Activated CD8-positive, alpha-beta T cell treated with anti-CD3 and anti-CD28 coated beads, Interleukin-2, amount 10 ng/mL, durations not matched to agents 7 days and 5 days (primary cell): ENCODE results near the gene SEMA6A. TPM values are rescaled to one million over a fixed set of nuclear protein-coding genes. Genes with fewer than 3 reads are reported as not detected.
A peak's percentile ranks its signal among the peaks of the same experiment; 100 is the strongest.

Experiments
- ATAC-seq: fragments of 150-1000 bp; cut with Tn5 transposase; one replicate; pipeline ENCODE4 v1.10.0; 2021; ENCODE audit warnings: moderate library complexity
- CTCF ChIA-PET: fragments of 350-600 bp; sonication (Branson Sonifier 250); formaldehyde crosslinking; loops from one replicate; lab custom pipeline; 2021; ENCODE audit warnings: antibody characterized with exemption; lab: Charles Lee
- POLR2A ChIA-PET: fragments of 350-600 bp; sonication (Branson Sonifier 250); formaldehyde crosslinking; loops from one replicate; lab custom pipeline; 2021; ENCODE audit warnings: antibody characterized with exemption; lab: Charles Lee
- DNase-seq: peaks from one replicate; pipeline ENCODE4 v3.0.0-alpha.2; 2020
- H3K27ac Mint-ChIP-seq: one replicate; pipeline ENCODE4 v1.8.0; 2021; ENCODE audit warnings: mild to moderate bottlenecking, mixed read lengths
- H3K27me3 Mint-ChIP-seq: one replicate; pipeline ENCODE4 v1.8.0; 2021; ENCODE audit warnings: low read depth, mixed read lengths
- H3K36me3 Mint-ChIP-seq: one replicate; pipeline ENCODE4 v1.8.0; 2021; ENCODE audit warnings: low read depth, mixed read lengths
- H3K4me1 Mint-ChIP-seq: one replicate; pipeline ENCODE4 v1.8.0; 2021; ENCODE audit warnings: low read depth, mixed read lengths
- H3K4me3 Mint-ChIP-seq: one replicate; pipeline ENCODE4 v1.8.0; 2021; ENCODE audit warnings: mild to moderate bottlenecking, mixed read lengths
- H3K9me3 Mint-ChIP-seq: one replicate; pipeline ENCODE4 v1.8.0; 2022; ENCODE audit warnings: mixed read lengths; ENCODE audit not compliant: insufficient read depth
- total RNA-seq, 2 experiments: library from RNA; stranded (reverse); gene quantifications; one replicate each; pipeline ENCODE4 v1.2.3, GENCODE V29; 2021

The SEMA6A gene
- total RNA-seq, 2 experiments from 2014 or later, result not detected

- Mint-ChIP-seq H3K27ac (no peak overlapping the region), H3K27me3 (no peaks in the 10 kb centered on the region), H3K4me3 (no peak overlapping the region), H3K9me3 (no peaks in the 10 kb centered on the region), H3K4me1 (no peaks in the 10 kb centered on the region), H3K36me3 (no peaks in the 10 kb centered on the region)
- ChIA-PET CTCF (no interaction called here), POLR2A (interaction anchor here (0.6 kb wide), 1 partner anchor 961 kb away, joined by 3 read pairs; no protein-coding TSS in a partner anchor)
- DNase-seq (no peak), ATAC-seq (no peak)
These were observed 18.7 kb upstream of the SEMA6A start for GRCh38 chr5:116593340-116593739.

GRCh38 chr5:116585227-116585626, 10.6 kb upstream of the SEMA6A start:
- POLR2A ChIA-PET, result no interaction called here
- no peak for ATAC-seq

GRCh38 chr5:116583862-116584222, 9.2 kb upstream of the SEMA6A start:
- Mint-ChIP-seq H3K4me3 (no peak overlapping the region), H3K9me3 (no peaks in the 10 kb centered on the region), H3K27me3 (peaks cover 21% of the 10 kb centered on the region), H3K36me3 (no peaks in the 10 kb centered on the region), H3K27ac (no peak overlapping the region), H3K4me1 (no peaks in the 10 kb centered on the region)
- ChIA-PET POLR2A (no interaction called here), CTCF (no interaction called here)
- no peak for ATAC-seq
- no peak for DNase-seq

More at GRCh38 chr5:116585227-116585626, 10.6 kb upstream of the SEMA6A start:
- Mint-ChIP-seq H3K27ac (no peak overlapping the region), H3K4me3 (no peak overlapping the region), H3K9me3 (no peaks in the 10 kb centered on the region), H3K36me3 (no peaks in the 10 kb centered on the region), H3K27me3 (peaks cover 14% of the 10 kb centered on the region), H3K4me1 (no peaks in the 10 kb centered on the region)
- CTCF ChIA-PET, result no interaction called here
- DNase-seq, result no peak

GRCh38 chr5:116583085-116583861, 8.7 kb upstream of the SEMA6A start:
- H3K4me3 Mint-ChIP-seq, result no peak overlapping the region
- H3K9me3 Mint-ChIP-seq, result no peaks in the 10 kb centered on the region
- no peaks in the 10 kb centered on the region for H3K4me1 Mint-ChIP-seq
- no peak overlapping the region for H3K27ac Mint-ChIP-seq
- no peaks in the 10 kb centered on the region for H3K36me3 Mint-ChIP-seq
- DNase-seq, result no peak
- no peak for ATAC-seq
- POLR2A ChIA-PET, result no interaction called here
- CTCF ChIA-PET, result no interaction called here
- peaks cover 25% of the 10 kb centered on the region for H3K27me3 Mint-ChIP-seq

- Mint-ChIP-seq H3K9me3 (no peaks in the 10 kb centered on the region), H3K36me3 (no peaks in the 10 kb centered on the region), H3K4me3 (no peak overlapping the region), H3K4me1 (peaks cover 6% of the 10 kb centered on the region), H3K27me3 (peaks cover 34% of the 10 kb centered on the region), H3K27ac (no peak overlapping the region)
- CTCF ChIA-PET, result no interaction called here
- ATAC-seq (no peak), DNase-seq (no peak)
- POLR2A ChIA-PET, result no interaction called here
These were observed 7.3 kb upstream of the SEMA6A start for GRCh38 chr5:116581910-116582309.

GRCh38 chr5:116579144-116579543, 4.5 kb upstream of the SEMA6A start:
- H3K36me3 Mint-ChIP-seq, result peaks cover 1% of the 10 kb centered on the region
- CTCF ChIA-PET, result no interaction called here
- H3K9me3 Mint-ChIP-seq, result no peaks in the 10 kb centered on the region
- H3K27me3 Mint-ChIP-seq, result peaks cover 52% of the 10 kb centered on the region
- ATAC-seq (no peak), DNase-seq (no peak)
- POLR2A ChIA-PET, result no interaction called here
- H3K4me3 Mint-ChIP-seq, result no peak overlapping the region
- H3K27ac Mint-ChIP-seq, result no peak overlapping the region
- H3K4me1 Mint-ChIP-seq, result peaks cover 25% of the 10 kb centered on the region

GRCh38 chr5:116578676-116579075, 4.1 kb upstream of the SEMA6A start:
- DNase-seq, result no peak
- CTCF ChIA-PET, result interaction anchor here (1.5 kb wide), 1 partner anchor 56 kb away, joined by 4 read pairs; no protein-coding TSS in a partner anchor
- no peak for ATAC-seq
- Mint-ChIP-seq H3K4me1 (peaks cover 27% of the 10 kb centered on the region), H3K27me3 (peaks cover 51% of the 10 kb centered on the region), H3K9me3 (no peaks in the 10 kb centered on the region), H3K4me3 (no peak overlapping the region), H3K36me3 (peaks cover 1% of the 10 kb centered on the region), H3K27ac (no peak overlapping the region)
- POLR2A ChIA-PET, result no interaction called here

GRCh38 chr5:116577064-116577788, 2.6 kb upstream of the SEMA6A start:
- ChIA-PET CTCF (interaction anchor here (0.9 to 1.5 kb wide), 3 partner anchors 22 to 440 kb away, joined by 3 to 4 read pairs (median 4); no protein-coding TSS in a partner anchor), POLR2A (no interaction called here)
- Mint-ChIP-seq H3K4me3 (no peak overlapping the region), H3K27ac (no peak overlapping the region), H3K36me3 (peaks cover 1% of the 10 kb centered on the region), H3K9me3 (no peaks in the 10 kb centered on the region), H3K4me1 (peaks cover 31% of the 10 kb centered on the region), H3K27me3 (peaks cover 66% of the 10 kb centered on the region)
- ATAC-seq, result peak; percentile 16
- DNase-seq, result peak; percentile 36

- peaks cover 71% of the 10 kb centered on the region for H3K27me3 Mint-ChIP-seq
- H3K9me3 Mint-ChIP-seq, result no peaks in the 10 kb centered on the region
- peak overlapping the region; percentile 31 for H3K4me3 Mint-ChIP-seq
These were observed 1.6 kb upstream of the SEMA6A start for GRCh38 chr5:116576053-116576713.

GRCh38 chr5:116575326-116576052, 866 bp upstream of the SEMA6A start:
- POLR2A ChIA-PET, result no interaction called here
- H3K36me3 Mint-ChIP-seq, result peaks cover 1% of the 10 kb centered on the region
- ATAC-seq, result no peak
- peak overlapping the region; percentile 48 for H3K4me3 Mint-ChIP-seq
- no peak overlapping the region for H3K27ac Mint-ChIP-seq
- DNase-seq, result peak; percentile 25
- peaks cover 74% of the 10 kb centered on the region for H3K27me3 Mint-ChIP-seq
- CTCF ChIA-PET, result interaction anchor here (1.0 to 1.1 kb wide), 2 partner anchors 17 to 126 kb away, joined by 3 read pairs; no protein-coding TSS in a partner anchor
- H3K9me3 Mint-ChIP-seq, result no peaks in the 10 kb centered on the region
- H3K4me1 Mint-ChIP-seq, result peaks cover 31% of the 10 kb centered on the region

More at GRCh38 chr5:116576053-116576713, 1.6 kb upstream of the SEMA6A start:
- Mint-ChIP-seq H3K36me3 (peaks cover 1% of the 10 kb centered on the region), H3K4me1 (peaks cover 31% of the 10 kb centered on the region), H3K27ac (no peak overlapping the region)
- POLR2A ChIA-PET, result no interaction called here
- CTCF ChIA-PET, result interaction anchor here (1.0 to 1.5 kb wide), 2 partner anchors 16 to 439 kb away, joined by 3 read pairs; no protein-coding TSS in a partner anchor
- peak; percentile 58 for DNase-seq
- peak; percentile 66 for ATAC-seq

- CTCF ChIA-PET, result no interaction called here
- ATAC-seq, result no peak
- Mint-ChIP-seq H3K27ac (peak overlapping the region; percentile 63), H3K9me3 (no peaks in the 10 kb centered on the region), H3K4me3 (peak overlapping the region; percentile 73), H3K27me3 (peaks cover 80% of the 10 kb centered on the region), H3K36me3 (peaks cover 1% of the 10 kb centered on the region), H3K4me1 (peaks cover 31% of the 10 kb centered on the region)
- no peak for DNase-seq
- POLR2A ChIA-PET, result no interaction called here
These were observed 789 bp downstream of the SEMA6A start for GRCh38 chr5:116573702-116574366.
